Testis (tissue), 3 donors: ENCODE data around the gene DIS3L2. TPM values are rescaled to one million over a fixed set of nuclear protein-coding genes. Genes with fewer than 3 reads are reported as not detected.

Experiments
- microRNA counts, 2 donors: library from miRNA; unstranded; fragments of <30 nt; microRNA quantifications; one replicate each; lab custom pipeline; 2016
- microRNA-seq, 2 donors: library from miRNA; unstranded; fragments of <30 nt; microRNA quantifications; one replicate each; pipeline ENCODE4, GENCODE V29; 2016; ENCODE audit warnings: borderline number of aligned reads in 2 of 2, borderline replicate concordance in 1 of 2
- polyA plus RNA-seq: library from polyadenylated mRNA; stranded (reverse); fragments of 350-450 nt; fragmentation: Illumina TruSeq; extraction: RNeasy Lipid Tissue Mini Kit (QIAGEN cat#74804); gene quantifications from one replicate; pipeline ENCODE4 v1.2.3, GENCODE V29; 2014; ENCODE audit warnings: low read depth, low replicate concordance; ENCODE audit not compliant: insufficient read depth
- small RNA-seq, 2 donors: library from RNA; depleted of rRNA; stranded (forward); fragments of <200 nt; gene quantifications; one replicate each; pipeline ENCODE3, GENCODE V24; 2016
- total RNA-seq, 2 donors: library from RNA; depleted of rRNA; stranded (reverse); fragments of >200 nt; gene quantifications; one replicate each; pipeline ENCODE4 v1.2.3, GENCODE V29; 2016

The DIS3L2 gene
- total and polyA plus RNA-seq, 3 donors from 2014 or later: 32.5 to 80.7 (median 70.4) TPM

MicroRNAs within 50 kb of the gene (microRNA counts, 767-probe panel; counts per million panel counts)
- 0 to 152 counts per million in 2 donors for microRNA hsa-miR-562 (lab: Ali Mortazavi, UCI)

Small RNA genes within 50 kb of the gene (microRNA-seq; reads per million reads assigned to microRNA genes)
- gene MIR562: 0 reads per million in 2 donors

Small RNA genes within 50 kb of the gene (small RNA-seq; reads per million reads assigned to genes)
- gene AC068134.3 (0.28 to 0.37 reads per million in 2 donors), gene AC068134.4 (0 reads per million in 2 donors), gene MIR562 (0 reads per million in 2 donors)

Other genes starting within 250 kb of the DIS3L2 start
- 10 to 100 TPM; 39.9 to 66.5 TPM for gene PDE6D, start 180.4 kb upstream of the DIS3L2 start, total RNA-seq
- gene PDE6D, start 180.4 kb upstream of the DIS3L2 start, polyA plus RNA-seq: 102 TPM
- 10 to 100 TPM; 68.8 to 71.2 TPM for gene COPS7B, start 175.3 kb upstream of the DIS3L2 start, total RNA-seq
- 84.8 TPM for gene COPS7B, start 175.3 kb upstream of the DIS3L2 start, polyA plus RNA-seq
- gene NPPC, start 35.3 kb upstream of the DIS3L2 start, total RNA-seq: not detected
- 0.78 TPM for gene NPPC, start 35.3 kb upstream of the DIS3L2 start, polyA plus RNA-seq